Measurements from ENCODE around the gene ARL4D. TPM values are rescaled to one million over a fixed set of nuclear protein-coding genes. Genes with fewer than 3 reads are reported as not detected.

Gene ARL4D
- total RNA-seq, 1 experiment from 2014 or later: 19.9 TPM

- peaks cover 21% of the 10 kb centered on the region for H3K9me3 Mint-ChIP-seq (ENCODE audit: unreplicated experiment)
- no peak overlapping the region for H3K27ac Mint-ChIP-seq (ENCODE audit: unreplicated experiment)
- no peak overlapping the region for H3K4me3 Mint-ChIP-seq (ENCODE audit: unreplicated experiment)
- Histone ChIP-seq H3K4me1 (peaks cover 19% of the 10 kb centered on the region; the same call in 1 of the 2 replicates), H3K36me3 (ENCODE audit: control insufficient read depth, insufficient read depth, low read length) (no peaks in the 10 kb centered on the region; the same call in 1 of the 2 replicates), H3K27me3 (replicated peaks; ENCODE audit: control insufficient read depth, insufficient read depth, low read length) (no peaks in the 10 kb centered on the region), H3K9me3 (peaks cover 20% of the 10 kb centered on the region), H3K4me3 (ENCODE audit: low read depth, low read length) (no peak overlapping the region)
- H3K27me3 Mint-ChIP-seq (ENCODE audit: insufficient read depth, unreplicated experiment): no peaks in the 10 kb centered on the region
- ChIA-PET POLR2A (interaction anchor here (3.6 kb wide), 1 partner anchor 14 kb away, joined by 36 read pairs; no protein-coding TSS in a partner anchor), CTCF (no interaction called here)
- DNase-seq: no peak
- peaks cover 23% of the 10 kb centered on the region for H3K36me3 Mint-ChIP-seq (ENCODE audit: insufficient read depth, unreplicated experiment)
- BruUV-seq (replicated peaks): no TSS peak
- peaks cover 25% of the 10 kb centered on the region for H3K4me1 Mint-ChIP-seq (ENCODE audit: low read depth, unreplicated experiment)
- TF ChIP-seq CTCF (IDR thresholded peaks at IDR 0.05; ENCODE audit: insufficient read depth in 1 of 2, low read depth in 1 of 2, low read length in 1 of 2, severe bottlenecking in 1 of 2, unreplicated experiment in 1 of 2): no peak
- intact Hi-C loops (cut with micrococcal nuclease; ENCODE audit: unreplicated experiment): no loop called here
Observed at GRCh38 chr17:43383372-43383771, 15.4 kb upstream of the ARL4D start.

GRCh38 chr17:43383826-43384475 is 14.8 kb upstream of the ARL4D start:
- Histone ChIP-seq H3K4me3 (ENCODE audit: low read depth, low read length) (no peak overlapping the region), H3K9me3 (peaks cover 20% of the 10 kb centered on the region), H3K36me3 (ENCODE audit: control insufficient read depth, insufficient read depth, low read length) (no peaks in the 10 kb centered on the region; the same call in 1 of the 2 replicates), H3K4me1 (peaks cover 19% of the 10 kb centered on the region; the same call in 1 of the 2 replicates), H3K27me3 (replicated peaks; ENCODE audit: control insufficient read depth, insufficient read depth, low read length) (no peaks in the 10 kb centered on the region)
- Mint-ChIP-seq H3K36me3 (ENCODE audit: insufficient read depth, unreplicated experiment) (peaks cover 29% of the 10 kb centered on the region), H3K4me3 (ENCODE audit: unreplicated experiment) (no peak overlapping the region), H3K27ac (ENCODE audit: unreplicated experiment) (no peak overlapping the region), H3K9me3 (ENCODE audit: unreplicated experiment) (peaks cover 21% of the 10 kb centered on the region), H3K27me3 (ENCODE audit: insufficient read depth, unreplicated experiment) (no peaks in the 10 kb centered on the region), H3K4me1 (ENCODE audit: low read depth, unreplicated experiment) (peaks cover 25% of the 10 kb centered on the region)
- BruUV-seq (replicated peaks): no TSS peak
- no peak for TF ChIP-seq CTCF (IDR thresholded peaks at IDR 0.05; ENCODE audit: insufficient read depth in 1 of 2, low read depth in 1 of 2, low read length in 1 of 2, severe bottlenecking in 1 of 2, unreplicated experiment in 1 of 2)
- no peak for DNase-seq
- intact Hi-C loops (cut with micrococcal nuclease; ENCODE audit: unreplicated experiment): no loop called here
- CTCF ChIA-PET: interaction anchor here (1.2 to 2.0 kb wide), 2 partner anchors 15 to 100 kb away, joined by 4 to 9 read pairs; partner anchors contain the start of gene DHX8
- POLR2A ChIA-PET: interaction anchor here (0.6 to 3.6 kb wide), 3 partner anchors 15 to 96 kb away, joined by 4 to 36 read pairs (median 11); no protein-coding TSS in a partner anchor

GRCh38 chr17:43384476-43384862 is 14.3 kb upstream of the ARL4D start:
- H3K27ac Mint-ChIP-seq (ENCODE audit: unreplicated experiment): no peak overlapping the region
- no peak for DNase-seq
- no peak overlapping the region for H3K4me3 ChIP-seq (ENCODE audit: low read depth, low read length)
- H3K4me3 Mint-ChIP-seq (ENCODE audit: unreplicated experiment): no peak overlapping the region
- ChIA-PET POLR2A (interaction anchor here (0.6 to 3.6 kb wide), 7 partner anchors 13 to 1979 kb away, joined by 3 to 36 read pairs (median 4); no protein-coding TSS in a partner anchor), CTCF (interaction anchor here (0.6 to 2.0 kb wide), 4 partner anchors 16 to 100 kb away, joined by 3 to 9 read pairs (median 4); partner anchors contain the start of gene DHX8)
- H3K27me3 Mint-ChIP-seq (ENCODE audit: insufficient read depth, unreplicated experiment): no peaks in the 10 kb centered on the region
- TF ChIP-seq CTCF (IDR thresholded peaks at IDR 0.05; ENCODE audit: insufficient read depth in 1 of 2, low read depth in 1 of 2, low read length in 1 of 2, severe bottlenecking in 1 of 2, unreplicated experiment in 1 of 2): no peak
- H3K9me3 ChIP-seq: peaks cover 19% of the 10 kb centered on the region
- no peaks in the 10 kb centered on the region; the same call in 1 of the 2 replicates for H3K36me3 ChIP-seq (ENCODE audit: control insufficient read depth, insufficient read depth, low read length)
- peaks cover 29% of the 10 kb centered on the region for H3K36me3 Mint-ChIP-seq (ENCODE audit: insufficient read depth, unreplicated experiment)
- peaks cover 19% of the 10 kb centered on the region; the same call in 1 of the 2 replicates for H3K4me1 ChIP-seq
- intact Hi-C loops (cut with micrococcal nuclease; ENCODE audit: unreplicated experiment): no loop called here
- peaks cover 25% of the 10 kb centered on the region for H3K4me1 Mint-ChIP-seq (ENCODE audit: low read depth, unreplicated experiment)
- H3K27me3 ChIP-seq (replicated peaks; ENCODE audit: control insufficient read depth, insufficient read depth, low read length): no peaks in the 10 kb centered on the region
- BruUV-seq (replicated peaks): no TSS peak
- peaks cover 21% of the 10 kb centered on the region for H3K9me3 Mint-ChIP-seq (ENCODE audit: unreplicated experiment)

Data from Caco-2 (cell line).